ENCODE measurements around the gene ZYX.

DNA sequence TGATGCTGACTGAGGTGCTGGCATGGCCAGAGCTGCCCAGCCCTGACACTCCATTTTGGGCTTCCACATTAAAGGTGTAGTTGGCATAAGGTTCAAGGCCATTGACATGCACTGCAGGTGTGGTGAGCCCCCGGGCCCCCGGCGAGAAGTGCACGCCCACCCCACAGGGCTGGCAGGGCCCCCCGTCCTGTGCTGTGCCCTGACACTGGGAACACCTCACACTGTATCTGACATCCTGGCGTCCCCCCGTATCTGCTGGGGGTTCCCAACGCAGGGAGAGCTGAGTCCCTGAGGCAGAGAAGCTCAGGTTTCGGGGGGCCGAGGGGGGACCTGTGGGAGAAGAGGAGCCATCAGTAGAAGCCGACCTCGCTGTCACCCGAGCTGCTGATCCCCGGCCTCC lies 17.5 kb downstream of the ZYX start:
- TF ChIP-seq, protein P1, sequence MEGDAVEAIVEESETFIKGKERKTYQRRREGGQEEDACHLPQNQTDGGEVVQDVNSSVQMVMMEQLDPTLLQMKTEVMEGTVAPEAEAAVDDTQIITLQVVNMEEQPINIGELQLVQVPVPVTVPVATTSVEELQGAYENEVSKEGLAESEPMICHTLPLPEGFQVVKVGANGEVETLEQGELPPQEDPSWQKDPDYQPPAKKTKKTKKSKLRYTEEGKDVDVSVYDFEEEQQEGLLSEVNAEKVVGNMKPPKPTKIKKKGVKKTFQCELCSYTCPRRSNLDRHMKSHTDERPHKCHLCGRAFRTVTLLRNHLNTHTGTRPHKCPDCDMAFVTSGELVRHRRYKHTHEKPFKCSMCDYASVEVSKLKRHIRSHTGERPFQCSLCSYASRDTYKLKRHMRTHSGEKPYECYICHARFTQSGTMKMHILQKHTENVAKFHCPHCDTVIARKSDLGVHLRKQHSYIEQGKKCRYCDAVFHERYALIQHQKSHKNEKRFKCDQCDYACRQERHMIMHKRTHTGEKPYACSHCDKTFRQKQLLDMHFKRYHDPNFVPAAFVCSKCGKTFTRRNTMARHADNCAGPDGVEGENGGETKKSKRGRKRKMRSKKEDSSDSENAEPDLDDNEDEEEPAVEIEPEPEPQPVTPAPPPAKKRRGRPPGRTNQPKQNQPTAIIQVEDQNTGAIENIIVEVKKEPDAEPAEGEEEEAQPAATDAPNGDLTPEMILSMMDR (IDR thresholded peaks at IDR 0.05; ENCODE audit: poor library complexity) = no peak
- no peak for TF ChIP-seq EZH2 (IDR thresholded peaks at IDR 0.05; ENCODE audit: borderline replicate concordance)
